ENCODE measurements around the gene IGF1R.

The IGF1R gene

DNA sequence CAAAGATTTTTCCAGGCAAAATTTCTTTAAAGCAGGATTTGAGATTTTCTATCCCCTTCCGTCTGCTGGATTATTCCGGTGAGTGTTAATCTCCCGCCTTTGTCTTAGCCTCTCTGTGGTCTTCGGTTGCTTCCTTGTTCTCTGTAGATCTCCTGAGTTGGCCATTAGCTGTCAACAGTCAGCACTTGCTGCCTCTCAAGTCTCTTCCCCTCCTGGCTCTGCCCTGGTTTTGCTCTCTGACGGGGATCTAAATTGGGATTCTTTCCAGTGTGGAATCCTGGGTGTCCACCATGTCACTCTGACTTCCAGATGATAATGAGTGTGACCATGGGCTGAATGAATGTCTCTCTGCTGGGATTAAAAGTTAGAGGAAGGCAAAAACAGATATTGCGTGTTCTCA lies 121.5 kb downstream of the IGF1R start:
- Histone ChIP-seq H3K4me2 (ENCODE audit: low read depth, low read length, poor library complexity, severe bottlenecking) (no peak overlapping the region), H3K27ac (ENCODE audit: low read depth, low read length) (no peak overlapping the region), H3K36me3 (ENCODE audit: low read length) (no peaks in the 10 kb centered on the region), H3K27me3 (ENCODE audit: low read length) (no peaks in the 10 kb centered on the region), H3K4me3 (ENCODE audit: insufficient read depth, low read length, poor library complexity, severe bottlenecking) (no peak overlapping the region), H2AFZ (ENCODE audit: low read depth, low read length, severe bottlenecking) (no peak overlapping the region), H3F3A (ENCODE audit: insufficient read depth) (no peaks in the 10 kb centered on the region), H3K9me2 (replicated peaks; ENCODE audit: insufficient read depth, low read length) (no peaks in the 10 kb centered on the region), H3K9ac (ENCODE audit: low read length) (no peak overlapping the region), H4K20me1 (ENCODE audit: low read depth, low read length) (peaks cover 15% of the 10 kb centered on the region), H3K79me2 (ENCODE audit: insufficient read depth, low read length) (no peaks in the 10 kb centered on the region), H3K9me3 (ENCODE audit: insufficient read depth, low read length) (no peaks in the 10 kb centered on the region)
- TF ChIP-seq EZH2phosphoT487 (conservative IDR thresholded peaks at IDR 0.05; ENCODE audit: low read length) = no peak
- TF ChIP-seq, protein P1, sequence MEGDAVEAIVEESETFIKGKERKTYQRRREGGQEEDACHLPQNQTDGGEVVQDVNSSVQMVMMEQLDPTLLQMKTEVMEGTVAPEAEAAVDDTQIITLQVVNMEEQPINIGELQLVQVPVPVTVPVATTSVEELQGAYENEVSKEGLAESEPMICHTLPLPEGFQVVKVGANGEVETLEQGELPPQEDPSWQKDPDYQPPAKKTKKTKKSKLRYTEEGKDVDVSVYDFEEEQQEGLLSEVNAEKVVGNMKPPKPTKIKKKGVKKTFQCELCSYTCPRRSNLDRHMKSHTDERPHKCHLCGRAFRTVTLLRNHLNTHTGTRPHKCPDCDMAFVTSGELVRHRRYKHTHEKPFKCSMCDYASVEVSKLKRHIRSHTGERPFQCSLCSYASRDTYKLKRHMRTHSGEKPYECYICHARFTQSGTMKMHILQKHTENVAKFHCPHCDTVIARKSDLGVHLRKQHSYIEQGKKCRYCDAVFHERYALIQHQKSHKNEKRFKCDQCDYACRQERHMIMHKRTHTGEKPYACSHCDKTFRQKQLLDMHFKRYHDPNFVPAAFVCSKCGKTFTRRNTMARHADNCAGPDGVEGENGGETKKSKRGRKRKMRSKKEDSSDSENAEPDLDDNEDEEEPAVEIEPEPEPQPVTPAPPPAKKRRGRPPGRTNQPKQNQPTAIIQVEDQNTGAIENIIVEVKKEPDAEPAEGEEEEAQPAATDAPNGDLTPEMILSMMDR (IDR thresholded peaks at IDR 0.05; ENCODE audit: insufficient read depth, low read length, poor library complexity, severe bottlenecking) = no peak

DNA sequence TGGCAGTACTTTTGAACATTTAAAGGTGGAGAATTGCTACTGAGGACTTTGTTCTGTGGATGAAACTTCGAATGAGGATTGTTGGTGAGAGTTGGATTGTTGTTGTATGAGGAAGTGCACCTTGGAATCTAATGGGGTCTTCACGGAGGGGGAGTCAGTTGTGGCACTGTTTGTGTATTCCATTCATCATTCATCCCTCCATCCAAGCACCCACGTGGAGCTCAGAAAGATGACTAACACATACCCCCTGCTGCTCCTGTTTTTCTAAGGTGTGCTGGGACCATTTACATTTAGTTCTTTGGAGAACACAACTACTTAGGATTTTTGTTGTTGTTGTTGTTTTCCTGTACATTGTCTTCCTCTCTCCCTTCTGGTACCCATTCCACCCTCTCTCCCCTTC lies 122.6 kb downstream of the IGF1R start:
- Histone ChIP-seq H4K20me1 (ENCODE audit: low read depth, low read length) (peaks cover 15% of the 10 kb centered on the region), H3K9me3 (ENCODE audit: insufficient read depth, low read length) (no peaks in the 10 kb centered on the region), H3K79me2 (ENCODE audit: insufficient read depth, low read length) (no peaks in the 10 kb centered on the region), H3K27me3 (ENCODE audit: low read length) (no peaks in the 10 kb centered on the region), H3F3A (ENCODE audit: insufficient read depth) (no peaks in the 10 kb centered on the region), H2AFZ (ENCODE audit: low read depth, low read length, severe bottlenecking) (no peak overlapping the region), H3K9me2 (replicated peaks; ENCODE audit: insufficient read depth, low read length) (no peaks in the 10 kb centered on the region), H3K36me3 (ENCODE audit: low read length) (no peaks in the 10 kb centered on the region), H3K4me2 (ENCODE audit: low read depth, low read length, poor library complexity, severe bottlenecking) (no peak overlapping the region), H3K4me3 (ENCODE audit: insufficient read depth, low read length, poor library complexity, severe bottlenecking) (no peak overlapping the region), H3K27ac (ENCODE audit: low read depth, low read length) (no peak overlapping the region), H3K9ac (ENCODE audit: low read length) (no peak overlapping the region)
- TF ChIP-seq, protein P1 (IDR thresholded peaks at IDR 0.05; ENCODE audit: insufficient read depth, low read length, poor library complexity, severe bottlenecking) = no peak
- TF ChIP-seq EZH2phosphoT487 (conservative IDR thresholded peaks at IDR 0.05; ENCODE audit: low read length) = no peak

DNA sequence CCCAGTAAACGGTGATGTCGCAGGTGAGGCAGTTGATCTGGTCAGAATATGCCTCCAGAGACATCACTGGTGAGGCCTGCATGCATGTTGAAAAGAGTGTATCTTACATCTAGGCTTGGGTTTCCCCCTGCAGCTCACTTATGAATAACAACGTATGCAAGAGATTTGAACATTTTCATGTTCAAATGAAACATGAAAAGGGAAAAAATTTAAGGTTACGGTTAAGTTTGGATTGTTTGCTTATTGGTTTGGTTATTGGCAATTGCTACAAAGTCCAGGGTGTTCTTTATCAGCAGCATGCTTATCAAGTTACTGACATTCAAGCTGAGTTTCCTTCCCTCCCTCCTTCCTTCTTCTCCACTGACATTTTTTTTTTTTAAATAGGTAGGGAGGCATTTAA lies 123.2 kb downstream of the IGF1R start:
- Histone ChIP-seq H3K9ac (ENCODE audit: low read length) (no peak overlapping the region), H4K20me1 (ENCODE audit: low read depth, low read length) (peaks cover 13% of the 10 kb centered on the region), H3K9me3 (ENCODE audit: insufficient read depth, low read length) (no peaks in the 10 kb centered on the region), H3K27ac (ENCODE audit: low read depth, low read length) (no peak overlapping the region), H2AFZ (ENCODE audit: low read depth, low read length, severe bottlenecking) (no peak overlapping the region), H3F3A (ENCODE audit: insufficient read depth) (no peaks in the 10 kb centered on the region), H3K79me2 (ENCODE audit: insufficient read depth, low read length) (no peaks in the 10 kb centered on the region), H3K4me3 (ENCODE audit: insufficient read depth, low read length, poor library complexity, severe bottlenecking) (no peak overlapping the region), H3K4me2 (ENCODE audit: low read depth, low read length, poor library complexity, severe bottlenecking) (no peak overlapping the region), H3K9me2 (replicated peaks; ENCODE audit: insufficient read depth, low read length) (no peaks in the 10 kb centered on the region), H3K27me3 (ENCODE audit: low read length) (no peaks in the 10 kb centered on the region), H3K36me3 (ENCODE audit: low read length) (no peaks in the 10 kb centered on the region)
- TF ChIP-seq, protein P1 (IDR thresholded peaks at IDR 0.05; ENCODE audit: insufficient read depth, low read length, poor library complexity, severe bottlenecking) = no peak
- no peak for TF ChIP-seq EZH2phosphoT487 (conservative IDR thresholded peaks at IDR 0.05; ENCODE audit: low read length)
